NCI-H226 (cell line): ENCODE data around the gene ZNF17.
"Not testable (repeated sequence)": the region's sequence is repeated elsewhere in the genome, so short reads cannot be mapped to it uniquely, and the experiment has no call there.

Source experiments
- DNase-seq: peaks from one replicate; pipeline ENCODE4 v3.0.0-alpha.2; 2015

Gene ZNF17

GRCh38 chr19:57410877-57411671 is at the start of gene ZNF17:
ZNF17 (plus strand) TSS chr19:57411161; CDS start chr19:57413616, 2,455 bp downstream.
- peak; percentile 98 for DNase-seq

GRCh38 chr19:57362419-57362818 is 48.5 kb upstream of the ZNF17 start:
- no peak for DNase-seq

GRCh38 chr19:57362997-57363687 is 47.8 kb upstream of the ZNF17 start, which contains the start of the genes TRAPPC2B and ZNF547:
TRAPPC2B (plus strand) TSS chr19:57363551; CDS start chr19:57364834, 1,283 bp downstream.
ZNF547 (plus strand) TSS chr19:57363551; CDS start chr19:57368556, 5,005 bp downstream.
- DNase-seq: peak; percentile 100

GRCh38 chr19:57363688-57364181 is 47.2 kb upstream of the ZNF17 start:
- DNase-seq: peak; percentile 23

- DNase-seq: no peak
Observed at GRCh38 chr19:57366776-57367175, 44.2 kb upstream of the ZNF17 start.

GRCh38 chr19:57374179-57374578 is 36.8 kb upstream of the ZNF17 start:
- no peak for DNase-seq

GRCh38 chr19:57374647-57375046 is 36.3 kb upstream of the ZNF17 start:
- DNase-seq: not testable (repeated sequence)

- DNase-seq: no peak
Observed at GRCh38 chr19:57376151-57376550, 34.8 kb upstream of the ZNF17 start.

- no peak for DNase-seq
Observed at GRCh38 chr19:57377498-57378146, 33.3 kb upstream of the ZNF17 start.

- DNase-seq: no peak
Observed at GRCh38 chr19:57380923-57381322, 30.0 kb upstream of the ZNF17 start.

- DNase-seq: no peak
Observed at GRCh38 chr19:57382806-57383488, 28.0 kb upstream of the ZNF17 start.

GRCh38 chr19:57389194-57389729 is 21.7 kb upstream of the ZNF17 start:
- no peak for DNase-seq

GRCh38 chr19:57389730-57390598 is 21.0 kb upstream of the ZNF17 start, which contains the start of gene ZNF548:
ZNF548 (plus strand) TSS chr19:57389854; CDS start chr19:57390100, 246 bp downstream.
- peak; percentile 99 for DNase-seq

GRCh38 chr19:57395710-57396109 is 15.3 kb upstream of the ZNF17 start:
- DNase-seq: no peak

GRCh38 chr19:57398868-57399267 is 12.1 kb upstream of the ZNF17 start:
- no peak for DNase-seq

GRCh38 chr19:57403737-57404563 is 7.0 kb upstream of the ZNF17 start:
- DNase-seq: no peak

GRCh38 chr19:57406516-57407123 is 4.3 kb upstream of the ZNF17 start:
- peak; percentile 72 for DNase-seq

- no peak for DNase-seq
Observed at GRCh38 chr19:57419439-57419838, 8.5 kb downstream of the ZNF17 start.

- no peak for DNase-seq
Observed at GRCh38 chr19:57421037-57421436, 10.1 kb downstream of the ZNF17 start.
